SK-N-MC (cell line): ENCODE measurements around the gene MAPK13.

ENCODE experiments used
- EZH2 ChIP-seq: fragments of 200-600 bp; sonication (generic); IDR thresholded peaks from one replicate; pipeline ENCODE4 v1.6.1; 2017; ENCODE audit warnings: antibody characterized with exemption
- POLR2AphosphoS5 ChIP-seq: IDR thresholded peaks from 2 replicates; pipeline ENCODE4 v1.6.1; 2012; ENCODE audit warnings: mild to moderate bottlenecking, low read depth, low read length, borderline replicate concordance

DNA sequence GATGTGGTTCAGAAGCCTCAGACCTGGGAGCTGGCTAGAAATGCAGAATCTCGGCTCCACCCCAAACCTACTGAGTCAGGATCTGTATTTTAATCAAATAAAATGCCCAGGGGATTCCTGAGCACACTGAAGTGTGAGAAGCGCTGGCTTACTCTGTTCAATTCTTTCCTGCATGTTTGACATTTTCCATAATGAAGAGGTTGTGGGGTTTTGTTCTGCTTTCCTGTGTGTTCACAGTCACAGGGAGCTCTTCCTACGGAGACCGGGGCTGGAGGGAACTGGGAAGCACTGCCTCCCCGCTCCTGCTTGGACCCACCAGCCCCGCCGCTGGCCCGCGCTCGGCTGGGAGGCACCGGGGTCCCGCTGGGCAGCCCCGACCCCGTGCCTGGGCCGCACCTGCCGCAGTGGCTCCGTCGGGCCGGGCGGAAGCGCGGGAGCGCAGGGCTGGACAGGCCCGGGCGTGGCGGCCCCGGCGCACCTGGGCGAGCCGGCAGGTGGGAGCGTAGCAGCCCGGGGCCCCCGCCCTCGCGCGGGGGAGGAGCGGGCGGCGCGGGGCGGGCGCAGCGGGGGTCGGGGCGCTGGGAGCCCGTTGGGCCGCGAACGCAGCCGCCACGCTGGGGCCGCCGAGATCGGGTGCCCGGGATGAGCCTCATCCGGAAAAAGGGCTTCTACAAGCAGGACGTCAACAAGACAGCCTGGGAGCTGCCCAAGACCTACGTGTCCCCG lies at the start of gene MAPK13:
- TF ChIP-seq POLR2AphosphoS5, result no peak
- no peak for TF ChIP-seq EZH2
